ENCODE data around the gene LPAR5. TPM values are rescaled to one million over a fixed set of nuclear protein-coding genes. Genes with fewer than 3 reads are reported as not detected.

The LPAR5 gene
- total RNA-seq, 4 donors from 2014 or later = 0.61 to 1.3 TPM; not detected in 2

DNA sequence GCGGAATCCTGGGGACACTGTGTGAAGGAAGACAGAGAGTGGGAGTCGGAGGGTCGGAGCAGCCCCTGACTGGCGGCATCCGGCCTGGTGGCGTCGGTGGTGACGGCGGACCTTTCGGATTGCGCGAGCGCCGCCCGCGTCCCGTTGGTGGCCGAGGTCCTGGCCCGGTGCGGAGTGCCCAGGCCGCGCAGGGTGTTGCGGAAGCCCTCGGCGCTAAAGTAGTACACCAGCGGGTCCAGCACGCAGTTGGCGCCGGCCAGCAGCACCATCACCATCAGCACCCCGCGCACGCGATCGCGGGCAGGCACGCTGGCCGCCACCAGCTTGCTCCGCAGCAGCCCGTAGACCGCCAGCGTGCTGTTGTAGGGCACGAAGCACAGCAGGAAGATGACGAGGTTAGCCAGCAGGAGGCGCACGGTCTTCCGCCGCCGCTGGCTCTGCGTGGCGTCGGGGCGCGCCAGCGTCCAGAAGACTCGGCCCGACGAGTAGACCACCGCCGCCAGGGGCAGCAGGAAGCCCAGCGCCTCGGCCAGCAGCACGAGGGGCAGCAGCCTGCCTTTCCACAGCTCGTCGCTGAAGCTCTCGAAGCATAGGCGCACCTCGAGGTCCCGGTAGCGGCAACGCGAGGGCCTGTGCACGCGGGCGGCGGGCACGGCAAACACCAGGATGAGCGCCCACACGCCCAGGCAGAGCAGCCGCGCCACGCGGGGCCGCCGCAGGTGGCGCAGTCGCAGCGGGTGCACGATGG, 15.4 kb downstream of the LPAR5 start:
- DNase-seq = peak in 1 of 2 donors; percentile 26
- Histone ChIP-seq H3K4me1 (no peaks in the 10 kb centered on the region), H3K27ac (no peak overlapping the region), H3K27me3 (peaks cover 0 to 4% of the 10 kb centered on the region in 2 donors), H3K36me3 (no peaks in the 10 kb centered on the region), H3K9me3 (no peaks in the 10 kb centered on the region), H3K4me3 (no peak overlapping the region)
- no peak for TF ChIP-seq POLR2A (IDR thresholded peaks at IDR 0.05)
- peak in 2 of 4 experiments; percentile 8 to 13 for TF ChIP-seq CTCF (IDR thresholded peaks at IDR 0.05)
- intact Hi-C loops (cut with DNase I; ENCODE audit: low total_unique reads) = no loop called here

GRCh38 chr12:6618483-6619225, 17.1 kb downstream of the LPAR5 start:
- intact Hi-C loops (cut with DNase I; ENCODE audit: low total_unique reads) = no loop called here

DNA sequence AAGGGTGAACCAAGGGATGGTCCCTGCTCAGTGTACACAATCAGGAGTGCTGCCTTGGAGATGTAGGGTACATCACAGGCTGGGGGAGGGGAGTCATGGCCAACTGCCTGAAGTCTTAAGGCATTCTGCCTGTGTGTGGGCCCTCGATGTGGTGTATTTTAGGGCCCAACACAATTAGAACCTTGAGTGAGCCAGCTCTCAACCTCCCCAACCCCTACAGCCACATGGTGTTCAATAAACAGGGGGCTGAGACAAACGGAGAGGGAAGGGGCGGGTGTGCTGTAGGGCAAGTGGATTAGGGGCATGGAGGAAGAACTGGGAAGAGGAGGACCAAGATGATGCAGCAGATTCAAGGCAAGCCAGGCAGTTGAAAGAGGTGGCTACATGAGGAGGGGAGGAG, 20.0 kb downstream of the LPAR5 start:
- DNase-seq = peak in 1 of 2 donors; percentile 34
- H3K27me3 ChIP-seq = peaks cover 0 to 4% of the 10 kb centered on the region in 2 donors
- H3K4me1 ChIP-seq = peaks cover 6 to 8% of the 10 kb centered on the region in 2 donors
- intact Hi-C loops (cut with DNase I; ENCODE audit: low total_unique reads) = no loop called here
- no peaks in the 10 kb centered on the region for H3K9me3 ChIP-seq
- H3K27ac ChIP-seq = peak overlapping the region; percentile 24 to 50
- no peaks in the 10 kb centered on the region for H3K36me3 ChIP-seq
- TF ChIP-seq CTCF (IDR thresholded peaks at IDR 0.05) = no peak
- TF ChIP-seq POLR2A (IDR thresholded peaks at IDR 0.05) = no peak
- no peak overlapping the region for H3K4me3 ChIP-seq

More at GRCh38 chr12:6618483-6619225, 17.1 kb downstream of the LPAR5 start:
- H3K9me3 ChIP-seq = no peaks in the 10 kb centered on the region
- no peak overlapping the region for H3K27ac ChIP-seq
- H3K4me3 ChIP-seq = no peak overlapping the region
- H3K36me3 ChIP-seq = no peaks in the 10 kb centered on the region
- peaks cover 0 to 4% of the 10 kb centered on the region in 2 donors for H3K27me3 ChIP-seq
- H3K4me1 ChIP-seq = no peaks in the 10 kb centered on the region
- no peak for TF ChIP-seq POLR2A (IDR thresholded peaks at IDR 0.05)
- no peak for TF ChIP-seq CTCF (IDR thresholded peaks at IDR 0.05)
- no peak for DNase-seq

DNA sequence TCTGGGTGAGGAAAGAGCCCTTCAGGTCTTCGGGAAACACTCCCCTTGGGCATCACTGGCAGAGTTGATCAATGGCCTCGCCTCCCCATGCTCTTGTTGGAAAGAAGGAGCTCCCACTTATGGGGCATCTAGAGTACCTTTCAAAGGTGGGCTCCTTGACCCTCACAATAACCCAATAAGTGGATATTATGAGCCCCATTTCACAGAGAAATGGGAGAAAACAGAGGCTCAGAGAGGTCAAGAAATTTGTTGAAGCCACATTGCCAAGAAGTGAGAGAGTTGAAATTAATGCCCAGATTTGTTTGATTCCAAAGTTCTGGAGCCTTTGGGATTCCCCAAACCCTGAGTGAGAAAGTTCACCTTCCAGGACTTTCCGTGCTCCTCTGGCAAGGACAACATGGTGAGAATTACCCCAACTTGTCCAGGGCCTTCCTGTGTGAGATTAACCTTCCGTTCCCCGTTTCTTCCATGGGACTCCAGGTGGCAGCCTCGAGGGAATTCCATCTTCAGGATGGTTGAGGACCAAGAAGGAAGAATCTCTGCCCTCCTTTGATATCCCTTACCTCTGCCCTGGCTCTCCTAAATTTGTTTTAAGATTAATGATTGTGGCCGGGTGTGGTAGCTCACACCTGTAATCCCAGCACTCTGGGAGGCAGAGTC, 21.1 kb downstream of the LPAR5 start:
- DNase-seq = no peak
- Histone ChIP-seq H3K27ac (peak overlapping the region; percentile 90 to 95), H3K9me3 (no peaks in the 10 kb centered on the region), H3K27me3 (no peaks in the 10 kb centered on the region), H3K36me3 (no peaks in the 10 kb centered on the region), H3K4me1 (peaks cover 6 to 8% of the 10 kb centered on the region in 2 donors), H3K4me3 (no peak overlapping the region)
- intact Hi-C loops (cut with DNase I; ENCODE audit: low total_unique reads) = no loop called here
- TF ChIP-seq POLR2A (IDR thresholded peaks at IDR 0.05) (no peak), CTCF (IDR thresholded peaks at IDR 0.05) (no peak)

Measured in uterus (tissue), 4 donors.